ENCODE results near the gene KIAA1191. TPM values are rescaled to one million over a fixed set of nuclear protein-coding genes. Genes with fewer than 3 reads are reported as not detected.

The KIAA1191 gene
- total RNA-seq, 1 donor from 2014 or later: 56.6 TPM

DNA sequence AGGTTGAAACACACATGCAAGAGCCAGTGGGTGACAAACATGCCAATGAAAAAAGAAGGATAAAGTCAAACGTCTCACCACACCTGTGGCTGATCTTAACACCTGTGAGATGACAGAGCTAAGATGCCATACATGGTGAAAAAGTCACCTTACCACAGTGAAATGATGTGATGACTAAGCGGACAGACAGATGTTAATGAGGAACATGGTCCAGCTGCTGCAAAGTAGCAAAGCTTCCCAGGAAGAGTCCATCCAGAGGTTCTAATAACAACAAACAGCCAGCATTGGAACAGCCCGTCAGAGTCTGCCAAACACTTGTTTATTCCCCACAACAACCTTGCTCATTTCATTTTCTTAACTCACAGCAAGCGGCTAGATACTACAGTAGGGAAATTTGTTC, 1.9 kb downstream of the KIAA1191 start:
- Mint-ChIP-seq H3K27me3 (no peaks in the 10 kb centered on the region), H3K4me1 (peaks cover 28% of the 10 kb centered on the region), H3K4me3 (peak overlapping the region; percentile 53), H3K27ac (peak overlapping the region; percentile 9), H3K36me3 (ENCODE audit: low read depth) (peaks cover 49% of the 10 kb centered on the region), H3K9me3 (no peaks in the 10 kb centered on the region)
- ChIA-PET POLR2A (interaction anchor here (1.1 to 3.2 kb wide), 2 partner anchors 28 to 89 kb away, joined by 6 to 45 read pairs; partner anchors contain the start of genes HIGD2A and NOP16), CTCF (no interaction called here)
- DNase-seq: no peak
- intact Hi-C loops (cut with micrococcal nuclease): no loop called here
- TF ChIP-seq, protein P1, sequence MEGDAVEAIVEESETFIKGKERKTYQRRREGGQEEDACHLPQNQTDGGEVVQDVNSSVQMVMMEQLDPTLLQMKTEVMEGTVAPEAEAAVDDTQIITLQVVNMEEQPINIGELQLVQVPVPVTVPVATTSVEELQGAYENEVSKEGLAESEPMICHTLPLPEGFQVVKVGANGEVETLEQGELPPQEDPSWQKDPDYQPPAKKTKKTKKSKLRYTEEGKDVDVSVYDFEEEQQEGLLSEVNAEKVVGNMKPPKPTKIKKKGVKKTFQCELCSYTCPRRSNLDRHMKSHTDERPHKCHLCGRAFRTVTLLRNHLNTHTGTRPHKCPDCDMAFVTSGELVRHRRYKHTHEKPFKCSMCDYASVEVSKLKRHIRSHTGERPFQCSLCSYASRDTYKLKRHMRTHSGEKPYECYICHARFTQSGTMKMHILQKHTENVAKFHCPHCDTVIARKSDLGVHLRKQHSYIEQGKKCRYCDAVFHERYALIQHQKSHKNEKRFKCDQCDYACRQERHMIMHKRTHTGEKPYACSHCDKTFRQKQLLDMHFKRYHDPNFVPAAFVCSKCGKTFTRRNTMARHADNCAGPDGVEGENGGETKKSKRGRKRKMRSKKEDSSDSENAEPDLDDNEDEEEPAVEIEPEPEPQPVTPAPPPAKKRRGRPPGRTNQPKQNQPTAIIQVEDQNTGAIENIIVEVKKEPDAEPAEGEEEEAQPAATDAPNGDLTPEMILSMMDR (IDR thresholded peaks at IDR 0.05): no peak
- ATAC-seq (ENCODE audit: low read depth): no peak

DNA sequence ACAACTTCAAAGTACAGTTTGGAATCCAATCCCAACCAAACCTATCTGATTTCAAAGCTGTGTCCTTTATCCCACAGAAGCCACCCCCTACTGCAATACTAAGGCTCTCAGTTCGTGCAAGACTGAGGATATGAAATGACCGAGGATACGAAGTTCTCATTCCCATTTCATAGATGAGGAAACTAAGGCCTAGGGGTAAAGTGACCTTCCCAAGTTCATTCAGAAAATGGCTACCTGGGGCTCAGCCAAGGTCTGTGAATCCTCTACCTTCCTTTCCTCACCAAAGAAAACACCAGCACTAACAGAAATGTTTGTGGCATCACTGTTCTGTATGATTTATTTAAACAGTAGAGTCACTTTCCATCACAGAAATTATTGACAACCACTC, 5.4 kb downstream of the KIAA1191 start:
- Mint-ChIP-seq H3K9me3 (no peaks in the 10 kb centered on the region), H3K4me1 (peaks cover 27% of the 10 kb centered on the region), H3K27me3 (no peaks in the 10 kb centered on the region), H3K36me3 (ENCODE audit: low read depth) (peaks cover 77% of the 10 kb centered on the region), H3K27ac (no peak overlapping the region), H3K4me3 (no peak overlapping the region)
- no peak for ATAC-seq (ENCODE audit: low read depth)
- ChIA-PET POLR2A (interaction anchor here (0.5 kb wide), 1 partner anchor 770 kb away, joined by 6 read pairs; no protein-coding TSS in a partner anchor), CTCF (interaction anchor here (1.3 kb wide), 1 partner anchor 13 kb away, joined by 3 read pairs; no protein-coding TSS in a partner anchor)
- no peak for DNase-seq
- intact Hi-C loops (cut with micrococcal nuclease): no loop called here
- TF ChIP-seq, protein P1 (IDR thresholded peaks at IDR 0.05): no peak

DNA sequence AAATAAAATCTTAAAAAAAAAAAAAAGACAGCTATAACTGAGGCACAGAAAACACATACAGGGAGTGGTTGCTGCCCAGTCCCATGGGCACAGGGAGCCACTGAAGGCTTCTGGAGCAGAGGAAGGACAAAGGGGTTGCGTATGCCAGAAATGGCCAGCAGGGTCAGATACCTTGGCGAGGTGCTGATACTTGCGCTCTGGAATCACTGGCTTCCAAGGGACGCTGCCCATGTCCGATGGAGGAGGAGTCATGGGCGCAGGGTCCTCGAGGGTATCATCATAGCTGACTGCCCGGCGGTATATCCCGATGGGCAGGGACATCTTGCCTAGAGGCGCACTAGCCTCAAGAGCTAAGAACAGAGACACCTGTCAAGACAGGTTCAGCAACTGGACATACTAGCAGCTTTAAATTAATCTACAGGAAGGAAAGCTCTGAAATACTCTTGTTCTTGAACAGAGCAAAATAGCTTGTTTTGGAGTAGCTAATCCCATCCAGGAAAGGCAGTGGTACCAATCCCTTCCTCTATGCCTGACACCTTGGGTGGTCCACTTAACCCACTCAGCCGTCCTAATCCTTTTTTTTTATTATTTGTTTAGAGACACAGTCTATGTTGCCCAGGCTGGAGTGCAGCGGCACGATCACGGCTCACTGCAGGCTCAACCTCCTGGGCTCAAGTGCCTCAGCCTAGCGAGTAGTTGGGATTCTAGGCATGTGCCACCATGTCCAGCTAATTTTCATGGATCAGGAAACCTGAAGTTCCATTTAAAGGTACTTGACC, 6.0 kb downstream of the KIAA1191 start:
- TF ChIP-seq, protein P1 (IDR thresholded peaks at IDR 0.05): no peak
- Mint-ChIP-seq H3K36me3 (ENCODE audit: low read depth) (peaks cover 79% of the 10 kb centered on the region), H3K27ac (no peak overlapping the region), H3K27me3 (no peaks in the 10 kb centered on the region), H3K4me1 (peaks cover 23% of the 10 kb centered on the region), H3K9me3 (no peaks in the 10 kb centered on the region), H3K4me3 (no peak overlapping the region)
- POLR2A ChIA-PET: interaction anchor here (0.5 kb wide), 1 partner anchor 770 kb away, joined by 6 read pairs; no protein-coding TSS in a partner anchor
- no peak for DNase-seq
- CTCF ChIA-PET: interaction anchor here (1.3 kb wide), 1 partner anchor 12 kb away, joined by 3 read pairs; no protein-coding TSS in a partner anchor
- intact Hi-C loops (cut with micrococcal nuclease): no loop called here
- no peak for ATAC-seq (ENCODE audit: low read depth)

DNA sequence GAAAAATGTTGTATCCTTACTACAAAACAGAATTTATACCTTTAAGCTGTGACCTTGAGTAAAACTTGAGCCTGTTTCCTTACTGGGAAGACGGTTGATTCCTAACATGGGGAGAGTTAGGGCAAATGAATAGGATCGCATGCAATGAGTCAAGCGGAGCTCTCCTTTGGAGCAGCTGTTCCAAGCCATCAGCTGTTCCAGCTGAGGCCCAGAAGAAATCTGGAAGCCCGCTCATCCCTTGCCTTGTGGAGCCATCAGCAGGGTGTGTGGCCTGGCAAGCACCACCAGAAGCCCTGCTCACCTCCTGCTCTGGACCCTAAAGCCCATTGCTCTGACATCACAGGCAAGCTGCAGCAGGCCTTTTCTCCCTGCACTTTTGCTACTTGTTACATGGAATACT, 8.0 kb downstream of the KIAA1191 start:
- H3K9me3 Mint-ChIP-seq: no peaks in the 10 kb centered on the region
- intact Hi-C loops (cut with micrococcal nuclease): no loop called here
- H3K36me3 Mint-ChIP-seq (ENCODE audit: low read depth): peaks cover 94% of the 10 kb centered on the region
- H3K4me3 Mint-ChIP-seq: no peak overlapping the region
- ChIA-PET POLR2A (interaction anchor here (2.5 kb wide), 1 partner anchor 8 kb away, joined by 20 read pairs; the partner anchor contains the start of gene KIAA1191), CTCF (no interaction called here)
- TF ChIP-seq, protein P1 (IDR thresholded peaks at IDR 0.05): no peak
- peaks cover 17% of the 10 kb centered on the region for H3K4me1 Mint-ChIP-seq
- H3K27ac Mint-ChIP-seq: no peak overlapping the region
- DNase-seq (no peak), ATAC-seq (ENCODE audit: low read depth) (no peak)
- no peaks in the 10 kb centered on the region for H3K27me3 Mint-ChIP-seq

DNA sequence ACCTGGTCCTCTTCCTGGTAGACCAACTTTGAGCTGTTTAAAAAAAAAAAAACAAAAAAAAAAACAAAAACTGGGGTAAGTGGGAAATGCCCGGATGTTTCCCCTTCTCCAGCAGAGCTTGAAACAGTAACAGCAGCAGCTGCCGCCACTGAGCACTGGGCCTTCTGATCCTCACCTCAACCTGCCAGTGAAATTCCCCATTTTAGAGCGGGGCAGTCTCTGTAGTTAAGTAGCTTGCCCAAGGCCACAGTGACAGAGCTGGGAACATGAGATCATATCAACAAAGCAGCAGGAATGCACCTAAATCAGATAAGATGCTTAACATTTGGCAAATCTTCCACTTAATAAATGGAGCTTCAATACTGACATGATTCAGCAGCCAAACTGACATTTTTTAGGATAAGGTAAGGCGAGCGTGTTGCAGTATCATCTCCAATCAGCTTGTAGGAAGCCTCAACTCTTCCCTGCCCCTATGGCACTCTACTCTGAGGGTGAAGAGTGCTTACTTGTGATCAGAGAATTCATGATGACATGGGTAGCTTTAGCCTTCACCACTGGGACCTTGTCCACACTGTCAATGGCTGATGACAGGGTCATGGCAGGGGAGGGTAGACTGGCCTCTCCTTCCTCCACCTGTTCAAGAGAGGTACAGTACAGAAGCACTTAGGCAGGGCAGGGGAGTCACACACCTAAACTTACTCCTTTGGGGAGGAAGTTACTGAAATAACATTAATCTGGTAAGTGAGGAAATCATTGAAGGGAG, 9.3 kb downstream of the KIAA1191 start:
- ATAC-seq (ENCODE audit: low read depth) (peak; percentile 60), DNase-seq (no peak)
- CTCF ChIA-PET: no interaction called here
- H3K4me3 Mint-ChIP-seq: no peak overlapping the region
- POLR2A ChIA-PET: interaction anchor here (2.5 kb wide), 1 partner anchor 9 kb away, joined by 20 read pairs; the partner anchor contains the start of gene KIAA1191
- H3K9me3 Mint-ChIP-seq: no peaks in the 10 kb centered on the region
- H3K27ac Mint-ChIP-seq: peak overlapping the region; percentile 61
- peaks cover 14% of the 10 kb centered on the region for H3K4me1 Mint-ChIP-seq
- peaks cover 94% of the 10 kb centered on the region for H3K36me3 Mint-ChIP-seq (ENCODE audit: low read depth)
- TF ChIP-seq, protein P1 (IDR thresholded peaks at IDR 0.05): no peak
- no peaks in the 10 kb centered on the region for H3K27me3 Mint-ChIP-seq
- intact Hi-C loops (cut with micrococcal nuclease): no loop called here
